GM12872 (cell line): Measurements from ENCODE around the gene OR11H12.
"Not testable (repeated sequence)": the region's sequence is repeated elsewhere in the genome, so short reads cannot be mapped to it uniquely, and the experiment has no call there.

Experiments used
- TF ChIP-seq, protein P1 (sequence below): IDR thresholded peaks from 3 replicates; pipeline ENCODE4 v1.5.1; 2011; ENCODE audit warnings: low read depth, mild to moderate bottlenecking, low read length, moderate library complexity; ENCODE audit not compliant: insufficient read depth

Gene OR11H12, protein sequence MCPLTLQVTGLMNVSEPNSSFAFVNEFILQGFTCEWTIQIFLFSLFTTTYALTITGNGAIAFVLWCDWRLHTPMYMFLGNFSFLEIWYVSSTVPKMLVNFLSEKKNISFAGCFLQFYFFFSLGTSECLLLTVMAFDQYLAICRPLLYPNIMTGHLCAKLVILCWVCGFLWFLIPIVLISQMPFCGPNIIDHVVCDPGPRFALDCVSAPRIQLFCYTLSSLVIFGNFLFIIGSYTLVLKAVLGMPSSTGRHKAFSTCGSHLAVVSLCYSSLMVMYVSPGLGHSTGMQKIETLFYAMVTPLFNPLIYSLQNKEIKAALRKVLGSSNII

DNA sequence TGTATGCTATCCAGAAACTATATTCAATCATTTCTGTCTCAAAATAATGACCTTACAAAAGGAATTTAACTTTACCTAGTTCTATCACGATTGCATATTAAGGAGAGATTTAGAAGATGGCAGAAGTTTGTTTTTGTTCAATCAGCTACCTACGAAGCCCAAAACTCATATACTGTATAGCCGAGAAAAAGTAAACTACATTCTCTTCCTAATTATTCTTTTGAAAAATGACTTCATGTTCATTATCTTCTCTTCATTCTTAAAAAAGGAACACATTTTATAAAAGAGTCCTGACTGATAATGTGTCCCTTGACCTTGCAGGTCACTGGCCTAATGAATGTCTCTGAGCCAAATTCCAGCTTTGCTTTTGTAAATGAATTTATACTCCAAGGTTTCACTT lies at the start of gene OR11H12:
Gene OR11H12, plus strand, starts transcription at position 301 of the 400 bp plus-strand sequence. Its CDS starts 0 bp downstream, at position 301.
- TF ChIP-seq, protein P1, sequence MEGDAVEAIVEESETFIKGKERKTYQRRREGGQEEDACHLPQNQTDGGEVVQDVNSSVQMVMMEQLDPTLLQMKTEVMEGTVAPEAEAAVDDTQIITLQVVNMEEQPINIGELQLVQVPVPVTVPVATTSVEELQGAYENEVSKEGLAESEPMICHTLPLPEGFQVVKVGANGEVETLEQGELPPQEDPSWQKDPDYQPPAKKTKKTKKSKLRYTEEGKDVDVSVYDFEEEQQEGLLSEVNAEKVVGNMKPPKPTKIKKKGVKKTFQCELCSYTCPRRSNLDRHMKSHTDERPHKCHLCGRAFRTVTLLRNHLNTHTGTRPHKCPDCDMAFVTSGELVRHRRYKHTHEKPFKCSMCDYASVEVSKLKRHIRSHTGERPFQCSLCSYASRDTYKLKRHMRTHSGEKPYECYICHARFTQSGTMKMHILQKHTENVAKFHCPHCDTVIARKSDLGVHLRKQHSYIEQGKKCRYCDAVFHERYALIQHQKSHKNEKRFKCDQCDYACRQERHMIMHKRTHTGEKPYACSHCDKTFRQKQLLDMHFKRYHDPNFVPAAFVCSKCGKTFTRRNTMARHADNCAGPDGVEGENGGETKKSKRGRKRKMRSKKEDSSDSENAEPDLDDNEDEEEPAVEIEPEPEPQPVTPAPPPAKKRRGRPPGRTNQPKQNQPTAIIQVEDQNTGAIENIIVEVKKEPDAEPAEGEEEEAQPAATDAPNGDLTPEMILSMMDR: not testable (repeated sequence)
